ENCODE data around the gene FGF5.

DNA sequence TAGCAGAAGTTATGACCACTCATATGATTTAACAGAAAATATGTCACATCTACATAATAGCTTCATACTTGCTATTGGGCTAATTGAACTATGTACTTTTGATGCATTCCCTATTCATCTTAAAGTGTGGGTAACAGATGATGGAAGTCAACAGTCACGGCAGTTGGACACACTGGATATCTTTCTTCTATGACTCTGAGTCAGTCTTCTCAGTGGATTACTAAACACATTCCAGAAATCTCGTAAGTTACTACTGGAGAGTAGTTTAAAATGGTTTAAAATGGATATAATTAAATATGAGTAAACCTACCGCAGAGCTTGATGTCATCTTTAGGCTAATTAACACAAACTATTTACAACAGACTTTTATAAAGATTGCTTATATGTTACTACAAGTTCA lies 39.0 kb downstream of the FGF5 start:
- TF ChIP-seq, protein P1, sequence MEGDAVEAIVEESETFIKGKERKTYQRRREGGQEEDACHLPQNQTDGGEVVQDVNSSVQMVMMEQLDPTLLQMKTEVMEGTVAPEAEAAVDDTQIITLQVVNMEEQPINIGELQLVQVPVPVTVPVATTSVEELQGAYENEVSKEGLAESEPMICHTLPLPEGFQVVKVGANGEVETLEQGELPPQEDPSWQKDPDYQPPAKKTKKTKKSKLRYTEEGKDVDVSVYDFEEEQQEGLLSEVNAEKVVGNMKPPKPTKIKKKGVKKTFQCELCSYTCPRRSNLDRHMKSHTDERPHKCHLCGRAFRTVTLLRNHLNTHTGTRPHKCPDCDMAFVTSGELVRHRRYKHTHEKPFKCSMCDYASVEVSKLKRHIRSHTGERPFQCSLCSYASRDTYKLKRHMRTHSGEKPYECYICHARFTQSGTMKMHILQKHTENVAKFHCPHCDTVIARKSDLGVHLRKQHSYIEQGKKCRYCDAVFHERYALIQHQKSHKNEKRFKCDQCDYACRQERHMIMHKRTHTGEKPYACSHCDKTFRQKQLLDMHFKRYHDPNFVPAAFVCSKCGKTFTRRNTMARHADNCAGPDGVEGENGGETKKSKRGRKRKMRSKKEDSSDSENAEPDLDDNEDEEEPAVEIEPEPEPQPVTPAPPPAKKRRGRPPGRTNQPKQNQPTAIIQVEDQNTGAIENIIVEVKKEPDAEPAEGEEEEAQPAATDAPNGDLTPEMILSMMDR (tag by site-specific recombination; IDR thresholded peaks at IDR 0.05): no peak
- no peak for TF ChIP-seq ZNF221 (tag by site-specific recombination; IDR thresholded peaks at IDR 0.05; ENCODE audit: borderline replicate concordance)
- TF ChIP-seq, protein P2, sequence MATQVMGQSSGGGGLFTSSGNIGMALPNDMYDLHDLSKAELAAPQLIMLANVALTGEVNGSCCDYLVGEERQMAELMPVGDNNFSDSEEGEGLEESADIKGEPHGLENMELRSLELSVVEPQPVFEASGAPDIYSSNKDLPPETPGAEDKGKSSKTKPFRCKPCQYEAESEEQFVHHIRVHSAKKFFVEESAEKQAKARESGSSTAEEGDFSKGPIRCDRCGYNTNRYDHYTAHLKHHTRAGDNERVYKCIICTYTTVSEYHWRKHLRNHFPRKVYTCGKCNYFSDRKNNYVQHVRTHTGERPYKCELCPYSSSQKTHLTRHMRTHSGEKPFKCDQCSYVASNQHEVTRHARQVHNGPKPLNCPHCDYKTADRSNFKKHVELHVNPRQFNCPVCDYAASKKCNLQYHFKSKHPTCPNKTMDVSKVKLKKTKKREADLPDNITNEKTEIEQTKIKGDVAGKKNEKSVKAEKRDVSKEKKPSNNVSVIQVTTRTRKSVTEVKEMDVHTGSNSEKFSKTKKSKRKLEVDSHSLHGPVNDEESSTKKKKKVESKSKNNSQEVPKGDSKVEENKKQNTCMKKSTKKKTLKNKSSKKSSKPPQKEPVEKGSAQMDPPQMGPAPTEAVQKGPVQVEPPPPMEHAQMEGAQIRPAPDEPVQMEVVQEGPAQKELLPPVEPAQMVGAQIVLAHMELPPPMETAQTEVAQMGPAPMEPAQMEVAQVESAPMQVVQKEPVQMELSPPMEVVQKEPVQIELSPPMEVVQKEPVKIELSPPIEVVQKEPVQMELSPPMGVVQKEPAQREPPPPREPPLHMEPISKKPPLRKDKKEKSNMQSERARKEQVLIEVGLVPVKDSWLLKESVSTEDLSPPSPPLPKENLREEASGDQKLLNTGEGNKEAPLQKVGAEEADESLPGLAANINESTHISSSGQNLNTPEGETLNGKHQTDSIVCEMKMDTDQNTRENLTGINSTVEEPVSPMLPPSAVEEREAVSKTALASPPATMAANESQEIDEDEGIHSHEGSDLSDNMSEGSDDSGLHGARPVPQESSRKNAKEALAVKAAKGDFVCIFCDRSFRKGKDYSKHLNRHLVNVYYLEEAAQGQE (tag by site-specific recombination; IDR thresholded peaks at IDR 0.05): no peak
- no peak for TF ChIP-seq ZNF140 (tag by site-specific recombination; IDR thresholded peaks at IDR 0.05)
- no peak for TF ChIP-seq TCF7L2 (IDR thresholded peaks at IDR 0.05; ENCODE audit: borderline replicate concordance, low read depth, low read length)
- no peak for TF ChIP-seq ZNF571 (tag by site-specific recombination; IDR thresholded peaks at IDR 0.05)
- TF ChIP-seq PRDM1 (tag by site-specific recombination; IDR thresholded peaks at IDR 0.05): no peak
- no peak for TF ChIP-seq ZNF133 (tag by site-specific recombination; IDR thresholded peaks at IDR 0.05)
- no peak for TF ChIP-seq ZNF423 (tag by site-specific recombination; IDR thresholded peaks at IDR 0.05)
- no peak for TF ChIP-seq ZBTB20 (tag by site-specific recombination; IDR thresholded peaks at IDR 0.05)
